Colonic mucosa (tissue), 4 donors: ENCODE measurements around the gene MRM2. TPM values are rescaled to one million over a fixed set of nuclear protein-coding genes. Genes with fewer than 3 reads are reported as not detected.

ENCODE experiments used
- DNase-seq: peaks from one replicate; pipeline ENCODE4 v3.0.0-alpha.2; 2020
- H3K27ac ChIP-seq: fragments of 200-600 bp; one replicate; pipeline ENCODE4 v1.8.0; 2021
- H3K27me3 ChIP-seq: fragments of 200-600 bp; one replicate; pipeline ENCODE4 v1.8.0; 2021
- H3K36me3 ChIP-seq: fragments of 200-600 bp; one replicate; pipeline ENCODE4 v1.8.0; 2021
- H3K4me1 ChIP-seq: fragments of 200-600 bp; one replicate; pipeline ENCODE4 v1.8.0; 2021; ENCODE audit warnings: mild to moderate bottlenecking
- H3K4me3 ChIP-seq: fragments of 200-600 bp; one replicate; pipeline ENCODE4 v1.8.0; 2021
- H3K9ac ChIP-seq, 2 donors: one replicate each; pipeline ENCODE4 v1.7.0; 2013; ENCODE audit warnings: control low read depth in 2 of 2, low read depth in 2 of 2, low read length in 2 of 2
- H3K9me3 ChIP-seq: fragments of 200-600 bp; one replicate; pipeline ENCODE4 v1.8.0; 2021
- CTCF ChIP-seq: fragments of 200-600 bp; IDR thresholded peaks from one replicate; pipeline ENCODE4 v1.8.0; 2022; ENCODE audit warnings: antibody characterized with exemption, mild to moderate bottlenecking
- intact Hi-C: fragments of 100-400 bp; cut with DNase I; formaldehyde crosslinking; loops from one replicate; pipeline ENCODE4 v1.14.1; 2022
- total RNA-seq, 2 donors: library from RNA; stranded (reverse); fragmentation: NEBNext Ultra II Directional in 1 of 2; extraction: Animal tissue kit (Norgen Biotek cat#: 25700) in 1 of 2; gene quantifications; one replicate each; pipeline ENCODE4 v1.2.1, GENCODE V29; 2021
- donor health status: healthy.
- donor health status: DM: no; HTN: no; CAD: no.
- donor health status: DM: no; HTN: no; CAD: no.

The MRM2 gene
- total RNA-seq, 2 donors from 2014 or later: 17.3 to 27.0 TPM

GRCh38 chr7:2231992-2232765, 9.8 kb downstream of the MRM2 start:
- intact Hi-C loops: no loop called here
- Histone ChIP-seq H3K27ac (peak overlapping the region; percentile 53), H3K36me3 (no peaks in the 10 kb centered on the region), H3K4me3 (peak overlapping the region; percentile 98), H3K27me3 (no peaks in the 10 kb centered on the region), H3K4me1 (no peaks in the 10 kb centered on the region), H3K9ac (peak overlapping the region; percentile 78 to 84), H3K9me3 (no peaks in the 10 kb centered on the region)
- TF ChIP-seq CTCF: no peak
- DNase-seq: no peak

- Histone ChIP-seq H3K27ac (no peak overlapping the region), H3K9me3 (no peaks in the 10 kb centered on the region), H3K27me3 (no peaks in the 10 kb centered on the region), H3K4me1 (no peaks in the 10 kb centered on the region), H3K36me3 (no peaks in the 10 kb centered on the region), H3K9ac (no peak overlapping the region), H3K4me3 (no peak overlapping the region)
- intact Hi-C loops: no loop called here
- DNase-seq: peak; percentile 61
- no peak for TF ChIP-seq CTCF
These were observed 11.1 kb downstream of the MRM2 start for GRCh38 chr7:2230882-2231281.

GRCh38 chr7:2230226-2230625, 11.8 kb downstream of the MRM2 start:
- DNase-seq: no peak
- no peaks in the 10 kb centered on the region for H3K36me3 ChIP-seq
- intact Hi-C loops: no loop called here
- H3K27me3 ChIP-seq: no peaks in the 10 kb centered on the region
- no peak for TF ChIP-seq CTCF
- no peak overlapping the region for H3K9ac ChIP-seq
- no peak overlapping the region for H3K27ac ChIP-seq
- no peak overlapping the region for H3K4me3 ChIP-seq
- no peaks in the 10 kb centered on the region for H3K4me1 ChIP-seq
- H3K9me3 ChIP-seq: no peaks in the 10 kb centered on the region

GRCh38 chr7:2229467-2229866, 12.5 kb downstream of the MRM2 start:
- intact Hi-C loops: no loop called here
- no peak overlapping the region for H3K4me3 ChIP-seq
- H3K9ac ChIP-seq: no peak overlapping the region
- H3K4me1 ChIP-seq: no peaks in the 10 kb centered on the region
- no peak for TF ChIP-seq CTCF
- H3K27ac ChIP-seq: no peak overlapping the region
- no peaks in the 10 kb centered on the region for H3K27me3 ChIP-seq
- no peak for DNase-seq
- H3K36me3 ChIP-seq: no peaks in the 10 kb centered on the region
- no peaks in the 10 kb centered on the region for H3K9me3 ChIP-seq

GRCh38 chr7:2228921-2229320, 13.1 kb downstream of the MRM2 start:
- DNase-seq: no peak
- no peaks in the 10 kb centered on the region for H3K9me3 ChIP-seq
- intact Hi-C loops: no loop called here
- TF ChIP-seq CTCF: no peak
- no peak overlapping the region for H3K4me3 ChIP-seq
- no peaks in the 10 kb centered on the region for H3K36me3 ChIP-seq
- no peaks in the 10 kb centered on the region for H3K27me3 ChIP-seq
- no peak overlapping the region for H3K9ac ChIP-seq
- H3K27ac ChIP-seq: no peak overlapping the region
- H3K4me1 ChIP-seq: no peaks in the 10 kb centered on the region
